NCI-H1417 treated with DMSO at 0.1 percent for 48 hours (cell line): ENCODE data around the gene PCDHGA9.
"Not testable (repeated sequence)": the region's sequence is repeated elsewhere in the genome, so short reads cannot be mapped to it uniquely, and the experiment has no call there.

Source experiments
- DNase-seq: peaks from one replicate; lab custom pipeline; 2025; lab: John Stamatoyannopoulos, UW

Gene PCDHGA9

GRCh38 chr5:141414548-141415274, 12.1 kb downstream of the PCDHGA9 start:
- DNase-seq = not testable (repeated sequence)

GRCh38 chr5:141415275-141415618, 12.7 kb downstream of the PCDHGA9 start:
- DNase-seq = not testable (repeated sequence)

GRCh38 chr5:141417494-141418172, 15.1 kb downstream of the PCDHGA9 start, which contains the start of gene PCDHGB7:
Gene PCDHGB7, plus strand, starts transcription at chr5:141417677. Its CDS starts 183 bp downstream, at chr5:141417860.
- not testable (repeated sequence) for DNase-seq

GRCh38 chr5:141419074-141419880, 16.7 kb downstream of the PCDHGA9 start:
- DNase-seq = no peak

GRCh38 chr5:141420855-141421488, 18.4 kb downstream of the PCDHGA9 start, which contains the start of gene PCDHGA11:
Gene PCDHGA11, plus strand, starts transcription at chr5:141421051. Its CDS starts 177 bp downstream, at chr5:141421228.
- no peak for DNase-seq

- DNase-seq = no peak
Measured at GRCh38 chr5:141421489-141421855, 18.9 kb downstream of the PCDHGA9 start.

GRCh38 chr5:141422742-141423291, 20.2 kb downstream of the PCDHGA9 start:
- DNase-seq = no peak

- DNase-seq = no peak
Measured at GRCh38 chr5:141427783-141428426, 25.3 kb downstream of the PCDHGA9 start.

GRCh38 chr5:141430332-141431113, 27.9 kb downstream of the PCDHGA9 start, which contains the start of gene PCDHGA12:
Gene PCDHGA12, plus strand, starts transcription at chr5:141430507. Its CDS starts 253 bp downstream, at chr5:141430760.
- DNase-seq = no peak

- DNase-seq = no peak
Measured at GRCh38 chr5:141431286-141431685, 28.7 kb downstream of the PCDHGA9 start.

DNA sequence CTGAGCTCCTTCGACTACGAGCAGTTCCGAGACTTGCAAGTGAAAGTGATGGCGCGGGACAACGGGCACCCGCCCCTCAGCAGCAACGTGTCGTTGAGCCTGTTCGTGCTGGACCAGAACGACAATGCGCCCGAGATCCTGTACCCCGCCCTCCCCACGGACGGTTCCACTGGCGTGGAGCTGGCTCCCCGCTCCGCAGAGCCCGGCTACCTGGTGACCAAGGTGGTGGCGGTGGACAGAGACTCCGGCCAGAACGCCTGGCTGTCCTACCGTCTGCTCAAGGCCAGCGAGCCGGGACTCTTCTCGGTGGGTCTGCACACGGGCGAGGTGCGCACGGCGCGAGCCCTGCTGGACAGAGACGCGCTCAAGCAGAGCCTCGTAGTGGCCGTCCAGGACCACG, 29.7 kb downstream of the PCDHGA9 start:
- not testable (repeated sequence) for DNase-seq

DNA sequence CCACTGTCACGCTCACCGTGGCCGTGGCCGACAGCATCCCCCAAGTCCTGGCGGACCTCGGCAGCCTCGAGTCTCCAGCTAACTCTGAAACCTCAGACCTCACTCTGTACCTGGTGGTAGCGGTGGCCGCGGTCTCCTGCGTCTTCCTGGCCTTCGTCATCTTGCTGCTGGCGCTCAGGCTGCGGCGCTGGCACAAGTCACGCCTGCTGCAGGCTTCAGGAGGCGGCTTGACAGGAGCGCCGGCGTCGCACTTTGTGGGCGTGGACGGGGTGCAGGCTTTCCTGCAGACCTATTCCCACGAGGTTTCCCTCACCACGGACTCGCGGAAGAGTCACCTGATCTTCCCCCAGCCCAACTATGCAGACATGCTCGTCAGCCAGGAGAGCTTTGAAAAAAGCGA, 30.1 kb downstream of the PCDHGA9 start:
- DNase-seq = not testable (repeated sequence)

DNA sequence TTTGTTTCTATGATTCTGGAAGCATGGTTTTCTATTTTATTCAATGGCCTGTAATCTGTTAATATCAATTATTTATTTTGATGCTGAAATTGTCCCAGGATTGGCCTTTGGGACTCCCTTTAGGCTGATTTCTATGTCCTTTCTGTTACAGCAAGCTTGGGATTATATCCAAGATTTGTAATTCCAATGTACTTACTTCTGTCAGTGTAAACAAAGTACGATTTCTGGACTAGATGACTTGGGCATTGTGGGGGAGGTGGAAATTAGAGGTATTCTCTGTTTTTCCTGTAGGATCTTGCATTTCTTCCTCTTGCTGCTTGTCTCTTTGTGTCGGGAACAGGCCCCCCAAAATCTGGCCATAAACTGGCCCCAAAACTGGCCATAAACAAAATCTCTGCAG, 31.4 kb downstream of the PCDHGA9 start:
- no peak for DNase-seq

GRCh38 chr5:141437221-141437620, 34.6 kb downstream of the PCDHGA9 start:
- DNase-seq = no peak

GRCh38 chr5:141439411-141440141, 37.0 kb downstream of the PCDHGA9 start:
- DNase-seq = no peak

DNA sequence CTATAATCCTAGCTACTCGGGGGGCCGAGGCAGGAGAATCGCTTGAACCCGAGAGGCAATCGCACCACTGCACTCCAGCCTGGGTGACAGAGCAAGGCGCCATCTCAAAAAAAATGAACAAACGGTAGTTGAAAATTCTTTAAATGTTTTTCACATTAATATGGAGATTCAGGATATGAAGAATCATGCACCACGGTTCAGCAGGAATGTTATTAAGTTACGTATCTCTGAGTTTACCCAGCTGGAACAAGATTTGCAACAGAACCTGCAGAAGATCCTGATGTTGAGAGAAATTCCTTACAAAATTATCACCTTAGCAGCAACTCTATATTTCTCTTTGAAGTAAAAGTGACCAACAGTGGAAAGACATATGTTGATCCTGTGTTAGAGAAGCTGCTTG, 37.8 kb downstream of the PCDHGA9 start:
- DNase-seq = no peak

- DNase-seq = no peak
Measured at GRCh38 chr5:141441571-141442170, 39.1 kb downstream of the PCDHGA9 start.
